Esophagus (tissue), 2 donors: ENCODE measurements around the gene SPDYA. TPM values are rescaled to one million over a fixed set of nuclear protein-coding genes. Genes with fewer than 3 reads are reported as not detected.

Source experiments
- H3K27ac ChIP-seq, 2 donors: one replicate each; pipeline ENCODE4 v1.5.1; 2013; ENCODE audit warnings: low read depth in 2 of 2, mild to moderate bottlenecking in 2 of 2, inconsistent platforms in 1 of 2, low read length in 1 of 2, moderate library complexity in 1 of 2
- H3K27me3 ChIP-seq, 2 donors: one replicate each; pipeline ENCODE4 v1.6.1; 2013; ENCODE audit warnings: low read length in 2 of 2, control low read depth in 1 of 2, mild to moderate bottlenecking in 1 of 2; ENCODE audit not compliant: insufficient read depth in 2 of 2, control insufficient read depth in 1 of 2
- H3K36me3 ChIP-seq, 2 donors: one replicate each; pipeline ENCODE4 v1.6.1; 2013; ENCODE audit warnings: low read length in 1 of 2; ENCODE audit not compliant: control insufficient read depth in 2 of 2, insufficient read depth in 2 of 2
- H3K4me1 ChIP-seq, 2 donors: one replicate each; pipeline ENCODE4 v1.6.1; 2013; ENCODE audit warnings: low read length in 1 of 2; ENCODE audit not compliant: control insufficient read depth in 2 of 2, insufficient read depth in 2 of 2
- H3K4me3 ChIP-seq, 2 donors: one replicate each; pipeline ENCODE4 v1.5.1; 2013; ENCODE audit warnings: low read length in 2 of 2, mild to moderate bottlenecking in 2 of 2, low read depth in 1 of 2, moderate library complexity in 1 of 2
- H3K9me3 ChIP-seq, 2 donors: one replicate each; pipeline ENCODE4 v1.6.1; 2013; ENCODE audit warnings: mild to moderate bottlenecking in 2 of 2, low read depth in 1 of 2, low read length in 1 of 2, moderate library complexity in 1 of 2; ENCODE audit not compliant: control insufficient read depth in 2 of 2, insufficient read depth in 1 of 2
- WGBS, 2 donors: extraction: QIAGEN DNeasy Blood & Tissue Kit; methylation state at CpG; one replicate each; pipeline ENCODE4 v1.1.7; 2013; 5-methylcytosine and 5-hydroxymethylcytosine counted together
- polyA plus RNA-seq, 2 donors: library from polyadenylated mRNA; stranded (reverse); fragments of 200-250 nt; gene quantifications; one replicate each; pipeline ENCODE4 v1.2.3, GENCODE V29; 2013
- donor health status: healthy with polysubstance abuse.
- donor health status: Bipolar disorder and iron deficiency.

The SPDYA gene
- polyA plus RNA-seq, 2 donors: 0.40 to 0.84 TPM

GRCh38 chr2:28896906-28897305 is 86.3 kb downstream of the SPDYA start:
- no peaks in the 10 kb centered on the region for H3K4me1 ChIP-seq
- WGBS, 2 donors: 38 to 55% methylated on average over 2 of the region's 2 CpGs

GRCh38 chr2:28898048-28898447 is 87.4 kb downstream of the SPDYA start:
- WGBS, 2 donors: 47 to 52% methylated on average over 1 of the region's 1 CpG
- Histone ChIP-seq H3K9me3 (no peaks in the 10 kb centered on the region), H3K27me3 (no peaks in the 10 kb centered on the region), H3K4me3 (no peak overlapping the region), H3K4me1 (no peaks in the 10 kb centered on the region), H3K27ac (no peak overlapping the region), H3K36me3 (peaks cover 0 to 4% of the 10 kb centered on the region in 2 donors)

More at GRCh38 chr2:28896906-28897305, 86.3 kb downstream of the SPDYA start:
- no peak overlapping the region for H3K4me3 ChIP-seq
- no peaks in the 10 kb centered on the region for H3K27me3 ChIP-seq
- no peak overlapping the region for H3K27ac ChIP-seq
- no peaks in the 10 kb centered on the region for H3K9me3 ChIP-seq
- no peaks in the 10 kb centered on the region for H3K36me3 ChIP-seq

Other genes with a start within 250 kb of the SPDYA start
- 100 to 1,000 TPM; 104 to 140 TPM for gene PPP1CB, start 59.0 kb upstream of the SPDYA start, polyA plus RNA-seq
- gene TRMT61B, start 59.5 kb downstream of the SPDYA start, polyA plus RNA-seq: 10 to 100 TPM in 1 of 2 donors, 1 to 10 TPM in 1; 9.7 to 30.7 TPM
- gene WDR43, start 83.8 kb downstream of the SPDYA start, polyA plus RNA-seq: 10 to 100 TPM in 1 of 2 donors, 1 to 10 TPM in 1; 8.1 to 18.7 TPM
- 1 to 10 TPM in 1 of 2 donors, under 1 TPM in 1; 0.42 to 1.8 TPM for gene TOGARAM2, start 170.5 kb downstream of the SPDYA start, polyA plus RNA-seq